ENCODE results near the gene R3HDM2.

R3HDM2 gene

GRCh38 chr12:57240066-57240921, 190.5 kb downstream of the R3HDM2 start:
- DNase-seq (ENCODE audit: low read depth) = peak; percentile 75

GRCh38 chr12:57239587-57240065, 191.2 kb downstream of the R3HDM2 start:
- no peak for DNase-seq (ENCODE audit: low read depth)

GRCh38 chr12:57238854-57239554, 191.8 kb downstream of the R3HDM2 start:
- peak; percentile 87 for DNase-seq (ENCODE audit: low read depth)

GRCh38 chr12:57237932-57238853, 192.7 kb downstream of the R3HDM2 start:
- DNase-seq (ENCODE audit: low read depth) = no peak

GRCh38 chr12:57237596-57237931, 193.3 kb downstream of the R3HDM2 start:
- DNase-seq (ENCODE audit: low read depth) = no peak

GRCh38 chr12:57236925-57237595, 193.8 kb downstream of the R3HDM2 start:
- DNase-seq (ENCODE audit: low read depth) = peak; percentile 32

GRCh38 chr12:57236201-57236924, 194.5 kb downstream of the R3HDM2 start:
- DNase-seq (ENCODE audit: low read depth) = no peak

GRCh38 chr12:57235728-57236131, 195.1 kb downstream of the R3HDM2 start:
- DNase-seq (ENCODE audit: low read depth) = no peak

- no peak for DNase-seq (ENCODE audit: low read depth)
These were observed 195.7 kb downstream of the R3HDM2 start for GRCh38 chr12:57235017-57235727.

- DNase-seq (ENCODE audit: low read depth) = no peak
These were observed 196.2 kb downstream of the R3HDM2 start for GRCh38 chr12:57234571-57235016.

- no peak for DNase-seq (ENCODE audit: low read depth)
These were observed 196.6 kb downstream of the R3HDM2 start for GRCh38 chr12:57234233-57234570.

GRCh38 chr12:57233357-57234232, 197.2 kb downstream of the R3HDM2 start:
- peak; percentile 45 for DNase-seq (ENCODE audit: low read depth)

GRCh38 chr12:57232156-57232756, 198.6 kb downstream of the R3HDM2 start:
- no peak for DNase-seq (ENCODE audit: low read depth)

GRCh38 chr12:57231276-57232021, 199.4 kb downstream of the R3HDM2 start:
- DNase-seq (ENCODE audit: low read depth) = no peak

- no peak for DNase-seq (ENCODE audit: low read depth)
These were observed 200.3 kb downstream of the R3HDM2 start for GRCh38 chr12:57230381-57231155.

GRCh38 chr12:57229634-57230380, 201.0 kb downstream of the R3HDM2 start, which contains the start of gene SHMT2:
Gene SHMT2 (plus strand): TSS chr12:57229711. CDS start chr12:57229779, 68 bp downstream.
- DNase-seq (ENCODE audit: low read depth) = peak; percentile 97
